OCI-LY7 (cell line): ENCODE data around the gene ELOVL7. TPM values are rescaled to one million over a fixed set of nuclear protein-coding genes. Genes with fewer than 3 reads are reported as not detected.
"Not testable (repeated sequence)": the region's sequence is repeated elsewhere in the genome, so short reads cannot be mapped to it uniquely, and the experiment has no call there.

Experiments used
- BruUV-seq: library from RNA; stranded (reverse); fragments of 400-500 nt; replicated peaks from 2 replicates; lab custom pipeline; 2021; lab: Mats Ljungman, UMichigan
- CTCF ChIA-PET: fragments of 300-600 bp; sonication (Branson Sonifier 250); formaldehyde crosslinking; loops from one replicate; lab custom pipeline; 2022; ENCODE audit warnings: antibody characterized with exemption; ENCODE audit not compliant: unreplicated experiment; lab: Charles Lee
- POLR2A ChIA-PET: fragments of 300-600 bp; sonication (Branson Sonifier 250); formaldehyde crosslinking; loops from one replicate; lab custom pipeline; 2022; ENCODE audit warnings: antibody characterized with exemption; lab: Charles Lee
- DNase-seq: peaks from one replicate; pipeline ENCODE4 v3.0.0-alpha.2; 2015; ENCODE audit warnings: low spot score
- H2AFZ ChIP-seq: fragments of 200-600 bp; sonication (generic), shearing (Covaris generic); 2 replicates; pipeline ENCODE4 v1.6.1; 2014; ENCODE audit warnings: mild to moderate bottlenecking, antibody characterized with exemption, low read length, moderate library complexity
- H3K27ac ChIP-seq: fragments of 200-600 bp; sonication (generic); 2 replicates; pipeline ENCODE4 v1.5.1; 2014; ENCODE audit warnings: mixed run types, low read depth, mild to moderate bottlenecking, moderate library complexity, low read length, inconsistent platforms; ENCODE audit not compliant: poor library complexity, severe bottlenecking
- H3K36me3 ChIP-seq: fragments of 200-600 bp; sonication (generic); 2 replicates; pipeline ENCODE4 v1.6.1; 2014; ENCODE audit warnings: mild to moderate bottlenecking, antibody characterized with exemption, low read length, moderate library complexity, mixed read lengths; ENCODE audit not compliant: insufficient read depth
- H3K4me1 ChIP-seq: fragments of 200-600 bp; sonication (generic); 2 replicates; pipeline ENCODE4 v1.5.1; 2014; ENCODE audit warnings: mild to moderate bottlenecking, low read length; ENCODE audit not compliant: insufficient read depth, poor library complexity, severe bottlenecking
- H3K4me2 ChIP-seq: fragments of 200-600 bp; sonication (generic); 2 replicates; pipeline ENCODE4 v1.6.1; 2014; ENCODE audit warnings: mild to moderate bottlenecking, low read length
- H3K4me3 ChIP-seq: fragments of 200-600 bp; sonication (generic); 2 replicates; pipeline ENCODE4 v1.5.1; 2014; ENCODE audit warnings: mild to moderate bottlenecking, low read depth, low read length; ENCODE audit not compliant: poor library complexity, severe bottlenecking
- H3K79me2 ChIP-seq: fragments of 200-600 bp; sonication (generic); 2 replicates; pipeline ENCODE4 v1.6.1; 2016; ENCODE audit warnings: low read depth, mild to moderate bottlenecking, low read length, moderate library complexity, mixed read lengths; ENCODE audit not compliant: insufficient read depth
- H3K9me2 ChIP-seq: fragments of 200-600 bp; sonication (generic); 2 replicates; pipeline ENCODE4 v1.6.1; 2016; ENCODE audit warnings: mild to moderate bottlenecking, low read length, mixed read lengths; ENCODE audit not compliant: insufficient read depth
- H3K9me3 ChIP-seq: fragments of 200-600 bp; sonication (generic); 2 replicates; pipeline ENCODE4 v1.6.1; 2014; ENCODE audit warnings: mild to moderate bottlenecking, mixed run types, low read length, mixed read lengths
- H4K20me1 ChIP-seq: fragments of 200-600 bp; sonication (generic); 2 replicates; pipeline ENCODE4 v1.6.1; 2014; ENCODE audit warnings: mild to moderate bottlenecking, antibody characterized with exemption, low read length, moderate library complexity, mixed read lengths; ENCODE audit not compliant: insufficient read depth
- CTCF ChIP-seq: fragments of 200-600 bp; sonication (generic); conservative IDR thresholded peaks from 2 replicates; pipeline ENCODE4 v1.5.1; 2014; ENCODE audit warnings: mild to moderate bottlenecking, antibody characterized with exemption, low read length, moderate library complexity, mixed read lengths
- EZH2phosphoT487 ChIP-seq: fragments of 200-600 bp; sonication (generic); IDR thresholded peaks from 2 replicates; pipeline ENCODE4 v1.6.1; 2018; ENCODE audit warnings: low read depth, borderline replicate concordance, mild to moderate bottlenecking, mixed run types, antibody characterized with exemption, low read length, moderate library complexity, mixed read lengths
- intact Hi-C: fragments of 100-400 bp; cut with micrococcal nuclease; formaldehyde crosslinking; loops from one replicate; pipeline ENCODE4 v1.10.0; 2022; ENCODE audit not compliant: unreplicated experiment
- total RNA-seq, 2 experiments: library from RNA; depleted of rRNA in 1 of 2; stranded (reverse); fragments of >200 nt in 1 of 2; shearing (Covaris generic) in 1 of 2; gene quantifications; 2 replicates each; pipeline ENCODE4 v1.2.3, GENCODE V29; 2014 to 2022

The ELOVL7 gene
- total RNA-seq, 2 experiments from 2014 or later: 0.03 TPM; not detected in 1

- ChIA-PET CTCF (no interaction called here), POLR2A (no interaction called here)
- no peak overlapping the region for H3K4me2 ChIP-seq
- H3K9me2 ChIP-seq: no peaks in the 10 kb centered on the region
- BruUV-seq: no TSS peak
- H3K27ac ChIP-seq: no peak overlapping the region
- no peak for DNase-seq
- intact Hi-C loops: no loop called here
- no peaks in the 10 kb centered on the region for H3K9me3 ChIP-seq
- TF ChIP-seq EZH2phosphoT487: no peak
- no peak for TF ChIP-seq CTCF
- H3K79me2 ChIP-seq: no peaks in the 10 kb centered on the region
- no peaks in the 10 kb centered on the region for H4K20me1 ChIP-seq
- no peak overlapping the region for H3K4me3 ChIP-seq
- no peaks in the 10 kb centered on the region for H3K4me1 ChIP-seq
- H3K36me3 ChIP-seq: no peaks in the 10 kb centered on the region
- no peak overlapping the region for H2AFZ ChIP-seq
Observed at GRCh38 chr5:60797482-60798153, 46.5 kb downstream of the ELOVL7 start.

- H3K9me2 ChIP-seq, DNase-seq, H3K4me2 ChIP-seq, H3K4me1 ChIP-seq, CTCF ChIA-PET, H3K4me3 ChIP-seq, BruUV-seq, H4K20me1 ChIP-seq, H3K27ac ChIP-seq, H3K9me3 ChIP-seq, intact Hi-C loops, H3K79me2 ChIP-seq, H3K36me3 ChIP-seq, H2AFZ ChIP-seq: not testable (repeated sequence)
- POLR2A ChIA-PET: interaction anchor here (0.6 kb wide), 1 partner anchor 338 kb away, joined by 4 read pairs; no protein-coding TSS in a partner anchor
Observed at GRCh38 chr5:60795424-60795950, 48.6 kb downstream of the ELOVL7 start.

- CTCF ChIA-PET: no interaction called here
- no peak overlapping the region for H2AFZ ChIP-seq
- intact Hi-C loops: no loop called here
- H3K9me3 ChIP-seq: no peaks in the 10 kb centered on the region
- no peak overlapping the region for H3K4me3 ChIP-seq
- BruUV-seq: no TSS peak
- H3K9me2 ChIP-seq: no peaks in the 10 kb centered on the region
- H3K79me2 ChIP-seq: no peaks in the 10 kb centered on the region
- H4K20me1 ChIP-seq: no peaks in the 10 kb centered on the region
- DNase-seq: no peak
- no peak for TF ChIP-seq EZH2phosphoT487
- no peak for TF ChIP-seq CTCF
- H3K27ac ChIP-seq: no peak overlapping the region
- no peaks in the 10 kb centered on the region for H3K4me1 ChIP-seq
- POLR2A ChIA-PET: no interaction called here
- H3K36me3 ChIP-seq: no peaks in the 10 kb centered on the region
- no peak overlapping the region for H3K4me2 ChIP-seq
Observed at GRCh38 chr5:60794691-60795090, 49.4 kb downstream of the ELOVL7 start.
